ENCODE data around the gene ATP10B.

Gene ATP10B

GRCh38 chr5:160651692-160652645, 200.0 kb downstream of the ATP10B start:
- no peak for DNase-seq (ENCODE audit: low read depth in 1 of 2, low spot score in 1 of 2)
- in situ Hi-C loops (cut with HindIII; ENCODE audit: low pct_unique_long_range_greater_than_20kb, low sequenced_read_pairs) = no loop called here
- no peak for TF ChIP-seq JUND (IDR thresholded peaks at IDR 0.05; ENCODE audit: low read depth)

DNA sequence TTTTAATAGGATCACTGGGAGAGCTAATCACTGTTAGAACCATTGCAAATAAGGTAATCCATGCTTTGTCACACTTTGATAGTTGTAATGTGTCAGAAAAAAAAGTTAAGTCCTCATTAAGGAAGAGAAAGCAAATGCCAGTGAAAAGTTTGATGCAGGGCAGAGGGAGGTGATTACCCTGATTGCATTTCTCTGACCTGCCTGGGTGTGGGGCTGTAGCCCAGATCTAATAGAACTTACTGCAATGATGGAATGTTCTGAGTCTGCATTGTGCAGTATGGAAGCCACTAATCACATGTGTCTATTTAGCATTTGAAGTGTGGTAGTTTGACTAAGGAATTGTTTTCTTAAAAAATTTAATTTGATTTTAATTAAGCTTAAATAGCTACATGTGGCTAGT, 202.7 kb downstream of the ATP10B start:
- TF ChIP-seq JUND (IDR thresholded peaks at IDR 0.05; ENCODE audit: low read depth) = no peak
- in situ Hi-C loops (cut with HindIII; ENCODE audit: low pct_unique_long_range_greater_than_20kb, low sequenced_read_pairs) = no loop called here
- DNase-seq (ENCODE audit: low read depth in 1 of 2, low spot score in 1 of 2) = peak in 1 of 2 experiments; percentile 45

GRCh38 chr5:160646033-160646432, 206.0 kb downstream of the ATP10B start:
- in situ Hi-C loops (cut with HindIII; ENCODE audit: low pct_unique_long_range_greater_than_20kb, low sequenced_read_pairs) = no loop called here
- DNase-seq (ENCODE audit: low read depth in 1 of 2, low spot score in 1 of 2) = no peak
- TF ChIP-seq JUND (IDR thresholded peaks at IDR 0.05; ENCODE audit: low read depth) = no peak

DNA sequence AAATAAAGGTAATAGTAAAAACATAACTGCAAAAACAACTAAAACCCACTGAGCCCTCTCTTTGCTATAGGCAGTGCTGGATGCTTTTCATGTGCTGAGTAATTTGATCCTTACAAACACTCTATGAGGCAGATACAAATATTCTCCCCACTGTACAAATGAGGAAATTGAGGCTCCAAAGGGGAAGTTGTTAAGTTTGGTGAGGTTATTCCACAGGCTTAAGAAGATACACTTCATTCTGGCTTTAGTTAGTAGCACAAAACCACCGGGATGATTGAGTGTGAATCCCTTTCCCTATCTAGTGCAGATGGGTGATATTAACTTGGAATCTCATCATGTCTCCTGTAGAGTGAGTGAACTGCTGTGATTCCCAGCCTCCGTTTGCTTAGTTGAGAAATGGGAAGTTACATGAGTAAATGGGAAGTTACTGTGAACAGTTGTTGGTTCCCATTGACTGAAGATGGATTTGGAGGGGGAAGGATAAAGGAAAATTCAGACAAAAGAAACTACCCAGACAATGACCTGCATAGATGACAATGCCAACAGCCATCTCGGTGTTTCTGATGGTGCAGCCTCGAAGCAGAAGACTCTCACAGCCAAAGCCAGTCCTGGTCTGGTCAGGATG, 208.3 kb downstream of the ATP10B start:
- no peak for DNase-seq (ENCODE audit: low read depth in 1 of 2, low spot score in 1 of 2)
- TF ChIP-seq JUND (IDR thresholded peaks at IDR 0.05; ENCODE audit: low read depth) = no peak
- in situ Hi-C loops (cut with HindIII; ENCODE audit: low pct_unique_long_range_greater_than_20kb, low sequenced_read_pairs) = no loop called here

DNA sequence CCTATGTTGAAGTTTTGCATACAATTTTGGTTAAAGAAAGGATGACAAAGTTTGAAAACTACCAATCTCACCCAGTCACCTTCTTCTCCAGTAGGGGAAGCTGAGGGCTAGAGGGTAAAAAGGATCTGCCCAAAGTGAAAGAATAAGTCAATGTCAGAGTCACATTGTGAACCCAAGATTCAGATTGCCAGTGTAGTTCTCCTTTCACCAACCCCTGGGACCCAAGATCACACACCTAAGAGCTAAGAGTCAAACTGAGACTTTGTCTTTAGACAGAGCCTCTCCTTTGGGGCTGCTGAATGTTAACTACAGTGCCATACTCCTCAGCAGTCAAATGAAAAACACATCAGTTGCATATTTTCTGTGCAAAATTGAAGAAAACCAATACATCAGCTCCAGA, 210.6 kb downstream of the ATP10B start:
- TF ChIP-seq JUND (IDR thresholded peaks at IDR 0.05; ENCODE audit: low read depth) = no peak
- in situ Hi-C loops (cut with HindIII; ENCODE audit: low pct_unique_long_range_greater_than_20kb, low sequenced_read_pairs) = no loop called here
- DNase-seq (ENCODE audit: low read depth in 1 of 2, low spot score in 1 of 2) = no peak

- in situ Hi-C loops (cut with HindIII; ENCODE audit: low pct_unique_long_range_greater_than_20kb, low sequenced_read_pairs) = no loop called here
- no peak for TF ChIP-seq JUND (IDR thresholded peaks at IDR 0.05; ENCODE audit: low read depth)
- no peak for DNase-seq (ENCODE audit: low read depth in 1 of 2, low spot score in 1 of 2)
Measured at GRCh38 chr5:160640406-160640805, 211.6 kb downstream of the ATP10B start.

DNA sequence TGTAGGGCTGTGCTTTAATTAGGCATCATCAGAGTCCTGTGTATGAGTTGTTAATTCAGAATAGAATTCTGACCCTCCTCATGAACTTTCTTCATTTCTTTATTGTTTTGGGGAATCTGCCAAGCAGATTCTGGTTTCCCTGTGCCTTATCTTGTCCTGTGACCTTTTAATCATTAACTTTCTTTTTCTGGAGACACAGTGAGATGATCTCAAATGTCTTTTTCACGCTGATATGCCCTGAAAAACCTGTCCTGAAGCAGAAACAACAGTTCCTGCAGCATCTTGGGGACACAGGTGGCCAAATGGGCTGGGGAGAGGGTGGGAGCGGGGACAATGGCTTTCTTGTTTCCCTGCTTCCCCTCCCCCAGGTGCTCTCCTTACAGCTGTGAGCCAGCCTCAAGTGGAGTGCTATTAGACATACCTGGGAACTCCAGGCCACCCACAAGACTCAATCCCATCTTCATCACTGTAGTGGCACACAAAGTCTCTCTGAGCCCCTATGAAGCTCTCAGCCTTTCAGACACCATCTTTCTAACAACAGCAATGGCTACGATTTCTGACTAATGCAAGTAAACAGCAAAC, 213.8 kb downstream of the ATP10B start:
- in situ Hi-C loops (cut with HindIII; ENCODE audit: low pct_unique_long_range_greater_than_20kb, low sequenced_read_pairs) = no loop called here
- no peak for TF ChIP-seq JUND (IDR thresholded peaks at IDR 0.05; ENCODE audit: low read depth)
- no peak for DNase-seq (ENCODE audit: low read depth in 1 of 2, low spot score in 1 of 2)

DNA sequence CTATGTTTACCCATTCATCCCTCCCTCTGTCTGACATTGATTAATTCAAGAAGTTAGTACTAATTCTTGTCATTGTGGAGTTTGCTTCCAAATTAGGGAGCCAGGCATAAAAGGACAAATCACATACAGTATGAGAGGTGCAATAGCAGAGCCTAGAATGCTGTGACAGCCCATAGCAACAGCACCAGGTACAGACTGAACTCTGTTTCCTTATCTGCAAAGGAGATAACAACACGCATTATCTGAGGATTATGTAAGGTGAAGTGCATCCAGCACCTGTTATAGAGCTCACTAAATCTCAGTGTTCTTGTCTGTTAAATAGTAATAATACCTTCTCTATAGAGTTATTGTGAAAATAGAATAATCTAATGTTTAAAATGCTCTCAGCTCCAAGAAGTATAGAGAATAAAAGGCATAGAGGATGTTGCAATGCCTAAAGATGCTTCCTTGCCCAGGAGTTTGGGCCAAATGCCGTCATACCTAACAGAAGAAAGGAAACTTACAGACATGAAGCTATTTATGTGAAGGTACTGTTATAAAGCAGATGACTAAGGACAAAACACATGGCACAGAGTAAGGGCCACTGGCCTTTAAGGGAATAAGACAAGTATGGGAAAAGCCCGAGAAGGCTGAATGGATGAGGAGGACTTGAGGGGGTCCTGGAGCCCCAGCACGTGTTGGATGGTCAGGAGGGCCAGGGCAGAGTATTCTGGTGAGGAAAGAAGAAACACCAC, 214.5 kb downstream of the ATP10B start:
- no peak for TF ChIP-seq JUND (IDR thresholded peaks at IDR 0.05; ENCODE audit: low read depth)
- in situ Hi-C loops (cut with HindIII; ENCODE audit: low pct_unique_long_range_greater_than_20kb, low sequenced_read_pairs) = no loop called here
- no peak for DNase-seq (ENCODE audit: low read depth in 1 of 2, low spot score in 1 of 2)

DNA sequence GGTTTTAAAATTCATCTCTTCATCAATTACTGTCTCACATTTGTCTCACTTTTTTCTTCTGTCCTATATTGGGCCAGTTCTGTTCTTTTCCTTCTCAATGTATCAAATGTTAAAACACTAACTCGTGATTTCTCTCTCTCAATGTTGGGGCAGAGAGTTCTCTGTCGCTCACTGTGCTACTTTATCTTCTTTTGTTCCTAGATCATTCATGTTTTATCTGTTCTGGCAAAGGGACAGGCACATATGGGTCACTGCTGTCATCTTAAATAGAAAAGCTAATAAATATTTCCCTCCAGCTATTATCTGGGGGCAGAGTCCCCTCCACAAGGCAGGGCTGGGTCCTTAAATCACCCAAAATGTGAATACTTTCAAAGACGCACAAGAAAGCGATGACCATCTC, 216.3 kb downstream of the ATP10B start:
- in situ Hi-C loops (cut with HindIII; ENCODE audit: low pct_unique_long_range_greater_than_20kb, low sequenced_read_pairs) = no loop called here
- no peak for DNase-seq (ENCODE audit: low read depth in 1 of 2, low spot score in 1 of 2)
- TF ChIP-seq JUND (IDR thresholded peaks at IDR 0.05; ENCODE audit: low read depth) = no peak

DNA sequence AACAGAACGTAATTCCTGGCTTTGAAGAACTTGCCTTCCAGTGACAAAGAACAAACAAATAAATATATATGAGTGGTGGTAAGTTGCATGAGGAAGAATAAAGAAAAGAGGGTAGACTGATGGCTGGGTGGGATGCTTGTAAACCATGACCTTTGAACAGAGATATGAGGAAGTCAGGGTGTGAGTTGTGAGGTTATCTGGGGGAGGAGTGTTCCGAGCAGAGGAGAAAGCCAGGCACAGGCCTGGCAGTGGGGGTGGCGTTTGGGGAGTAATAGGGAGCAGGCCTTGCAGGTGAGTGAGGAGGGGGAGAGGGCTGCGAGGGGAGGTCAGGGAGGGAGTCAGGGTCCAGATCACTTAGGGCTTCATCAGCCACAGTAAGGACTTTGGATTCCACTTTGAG, 217.0 kb downstream of the ATP10B start:
- no peak for TF ChIP-seq JUND (IDR thresholded peaks at IDR 0.05; ENCODE audit: low read depth)
- in situ Hi-C loops (cut with HindIII; ENCODE audit: low pct_unique_long_range_greater_than_20kb, low sequenced_read_pairs) = no loop called here
- DNase-seq (ENCODE audit: low read depth in 1 of 2, low spot score in 1 of 2) = no peak

DNA sequence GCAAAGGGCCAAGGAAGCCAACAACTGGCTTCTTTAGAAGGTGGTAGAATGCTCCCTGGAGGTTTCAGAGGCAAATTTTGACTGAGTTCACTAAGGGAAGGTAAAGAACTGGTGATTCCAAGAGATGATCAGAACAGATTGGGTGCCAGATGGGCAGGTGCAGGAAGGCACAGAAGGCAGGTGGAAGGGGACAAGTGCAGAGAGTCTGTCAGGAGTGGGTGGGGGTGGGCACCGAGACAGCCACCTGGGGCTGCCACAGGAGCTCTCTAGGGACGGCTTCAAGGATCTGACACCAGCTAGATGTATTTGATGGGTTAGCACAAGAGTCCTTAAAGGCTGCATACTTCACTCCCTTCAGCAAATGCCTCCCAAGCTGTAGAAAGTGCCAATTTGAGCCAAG, 223.0 kb downstream of the ATP10B start:
- DNase-seq (ENCODE audit: low read depth in 1 of 2, low spot score in 1 of 2) = no peak
- in situ Hi-C loops (cut with HindIII; ENCODE audit: low pct_unique_long_range_greater_than_20kb, low sequenced_read_pairs) = no loop called here
- TF ChIP-seq JUND (IDR thresholded peaks at IDR 0.05; ENCODE audit: low read depth) = no peak

DNA sequence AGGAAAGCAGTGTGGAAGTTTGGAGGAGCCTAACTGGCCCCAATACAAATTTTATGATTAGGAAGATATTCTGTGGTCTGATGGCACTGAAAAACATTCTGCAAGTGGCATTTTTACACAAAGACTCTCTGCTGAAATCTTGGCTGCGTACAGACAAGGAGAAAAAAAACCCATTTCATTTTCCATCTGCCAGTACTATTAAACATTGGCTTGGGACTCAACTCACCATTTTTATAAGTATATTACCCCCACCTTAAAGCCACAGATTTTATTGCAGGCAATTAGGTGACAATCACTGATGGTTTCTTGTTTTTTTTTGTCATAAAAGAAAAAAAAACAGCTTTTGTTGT, 223.4 kb downstream of the ATP10B start:
- TF ChIP-seq JUND (IDR thresholded peaks at IDR 0.05; ENCODE audit: low read depth) = no peak
- in situ Hi-C loops (cut with HindIII; ENCODE audit: low pct_unique_long_range_greater_than_20kb, low sequenced_read_pairs) = no loop called here
- no peak for DNase-seq (ENCODE audit: low read depth in 1 of 2, low spot score in 1 of 2)
